ENCODE data around the gene ATRAID. TPM values are rescaled to one million over a fixed set of nuclear protein-coding genes. Genes with fewer than 3 reads are reported as not detected.

ATRAID gene
- total and polyA plus RNA-seq, 9 donors: 123 to 318 (median 136) TPM

DNA sequence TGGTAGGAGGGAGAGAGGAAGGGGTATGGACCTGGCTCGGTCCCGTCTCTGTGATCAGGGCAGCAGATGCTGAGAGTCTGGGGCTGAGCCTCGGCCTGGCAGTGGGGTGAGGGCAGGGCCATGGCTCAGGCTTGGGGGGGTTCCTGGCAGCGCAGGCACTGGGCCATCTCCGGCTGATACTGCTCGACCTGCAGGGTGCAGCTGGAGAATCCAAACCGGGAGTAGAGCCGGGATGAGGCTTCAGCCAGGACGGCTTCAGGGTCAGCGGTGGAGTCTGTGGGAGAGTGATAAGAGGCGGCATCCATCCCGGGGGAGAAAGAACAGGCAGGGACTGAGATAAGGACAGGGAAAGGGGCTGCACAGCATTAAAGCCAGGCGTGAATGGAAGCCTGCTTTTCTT, 43.3 kb downstream of the ATRAID start:
- WGBS, 3 donors: 8 to 11% (median 9%) methylated on average over 13 of the region's 13 CpGs
- H3K9me3 ChIP-seq: no peaks in the 10 kb centered on the region
- no peak for DNase-seq
- intact Hi-C loops (cut with DNase I): no loop called here
- no peaks in the 10 kb centered on the region for H3K27me3 ChIP-seq
- H3K27ac ChIP-seq: no peak overlapping the region
- TF ChIP-seq, protein P1, sequence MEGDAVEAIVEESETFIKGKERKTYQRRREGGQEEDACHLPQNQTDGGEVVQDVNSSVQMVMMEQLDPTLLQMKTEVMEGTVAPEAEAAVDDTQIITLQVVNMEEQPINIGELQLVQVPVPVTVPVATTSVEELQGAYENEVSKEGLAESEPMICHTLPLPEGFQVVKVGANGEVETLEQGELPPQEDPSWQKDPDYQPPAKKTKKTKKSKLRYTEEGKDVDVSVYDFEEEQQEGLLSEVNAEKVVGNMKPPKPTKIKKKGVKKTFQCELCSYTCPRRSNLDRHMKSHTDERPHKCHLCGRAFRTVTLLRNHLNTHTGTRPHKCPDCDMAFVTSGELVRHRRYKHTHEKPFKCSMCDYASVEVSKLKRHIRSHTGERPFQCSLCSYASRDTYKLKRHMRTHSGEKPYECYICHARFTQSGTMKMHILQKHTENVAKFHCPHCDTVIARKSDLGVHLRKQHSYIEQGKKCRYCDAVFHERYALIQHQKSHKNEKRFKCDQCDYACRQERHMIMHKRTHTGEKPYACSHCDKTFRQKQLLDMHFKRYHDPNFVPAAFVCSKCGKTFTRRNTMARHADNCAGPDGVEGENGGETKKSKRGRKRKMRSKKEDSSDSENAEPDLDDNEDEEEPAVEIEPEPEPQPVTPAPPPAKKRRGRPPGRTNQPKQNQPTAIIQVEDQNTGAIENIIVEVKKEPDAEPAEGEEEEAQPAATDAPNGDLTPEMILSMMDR (IDR thresholded peaks at IDR 0.05): no peak
- TF ChIP-seq POLR2A (IDR thresholded peaks at IDR 0.05) (no peak), EP300 (IDR thresholded peaks at IDR 0.05) (no peak)
- peaks cover 4% of the 10 kb centered on the region for H3K4me1 ChIP-seq (ENCODE audit: insufficient read depth)
- H3K36me3 ChIP-seq: no peaks in the 10 kb centered on the region
- H3K4me3 ChIP-seq: no peak overlapping the region

DNA sequence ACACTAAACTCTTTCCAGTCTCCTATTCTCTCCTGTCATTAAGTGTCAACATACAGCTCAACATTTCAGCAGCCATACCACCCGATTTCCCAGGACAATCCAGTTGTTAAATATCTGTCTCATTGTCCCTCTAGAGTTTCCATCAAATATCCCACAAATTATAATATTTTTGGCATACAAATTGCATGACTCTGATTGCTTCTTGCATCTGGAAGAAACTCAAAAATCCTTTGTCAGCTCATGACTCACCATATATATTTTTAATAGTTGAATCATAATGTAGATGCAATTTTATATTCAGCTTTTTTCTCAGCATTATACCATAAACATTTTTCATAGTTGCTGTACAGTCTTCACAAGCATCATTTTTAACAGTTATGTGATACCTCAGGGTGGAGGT, 43.8 kb downstream of the ATRAID start:
- TF ChIP-seq POLR2A (IDR thresholded peaks at IDR 0.05) (no peak), EP300 (IDR thresholded peaks at IDR 0.05) (no peak)
- TF ChIP-seq, protein P1 (IDR thresholded peaks at IDR 0.05): no peak
- 20 to 29% (median 23%) methylated on average over 1 of the region's 1 CpG for WGBS, 3 donors
- H3K36me3 ChIP-seq: no peaks in the 10 kb centered on the region
- peaks cover 2% of the 10 kb centered on the region for H3K4me1 ChIP-seq (ENCODE audit: insufficient read depth)
- DNase-seq: no peak
- no peak overlapping the region for H3K27ac ChIP-seq
- no peaks in the 10 kb centered on the region for H3K9me3 ChIP-seq
- H3K4me3 ChIP-seq: no peak overlapping the region
- intact Hi-C loops (cut with DNase I): no loop called here
- H3K27me3 ChIP-seq: no peaks in the 10 kb centered on the region

- Histone ChIP-seq H3K4me3 (no peak overlapping the region), H3K36me3 (no peaks in the 10 kb centered on the region), H3K9me3 (no peaks in the 10 kb centered on the region), H3K4me1 (ENCODE audit: insufficient read depth) (peaks cover 2% of the 10 kb centered on the region), H3K27me3 (no peaks in the 10 kb centered on the region), H3K27ac (no peak overlapping the region)
- DNase-seq: no peak
- TF ChIP-seq POLR2A (IDR thresholded peaks at IDR 0.05) (no peak), EP300 (IDR thresholded peaks at IDR 0.05) (no peak)
- TF ChIP-seq, protein P1 (IDR thresholded peaks at IDR 0.05): no peak
- intact Hi-C loops (cut with DNase I): no loop called here
- WGBS, 3 donors: 74 to 84% (median 80%) methylated on average over 7 of the region's 7 CpGs
These were observed 45.1 kb downstream of the ATRAID start for GRCh38 chr2:27256855-27257454.

GRCh38 chr2:27258051-27258450, 46.2 kb downstream of the ATRAID start:
- 83 to 90% (median 85%) methylated on average over 8 of the region's 8 CpGs for WGBS, 3 donors
- TF ChIP-seq EP300 (IDR thresholded peaks at IDR 0.05) (no peak), POLR2A (IDR thresholded peaks at IDR 0.05) (no peak)
- TF ChIP-seq, protein P1 (IDR thresholded peaks at IDR 0.05): no peak
- Histone ChIP-seq H3K4me3 (no peak overlapping the region), H3K36me3 (no peaks in the 10 kb centered on the region), H3K27me3 (no peaks in the 10 kb centered on the region), H3K4me1 (ENCODE audit: insufficient read depth) (peaks cover 3% of the 10 kb centered on the region), H3K9me3 (no peaks in the 10 kb centered on the region), H3K27ac (no peak overlapping the region)
- no peak for DNase-seq
- intact Hi-C loops (cut with DNase I): no loop called here

Data from ovary (tissue), 9 donors.